GM04503 (cell line): ENCODE measurements around the gene THOP1.

Experiments used
- DNase-seq: peaks from one replicate; pipeline ENCODE4 v3.0.0-alpha.2; 2012; ENCODE audit warnings: low read depth

The THOP1 gene

GRCh38 chr19:2785244-2785997 lies at the start of gene THOP1:
THOP1 (plus strand) TSS chr19:2785503; CDS start chr19:2785663, 160 bp downstream.
- peak; percentile 89 for DNase-seq

- no peak for DNase-seq
These were observed 48.6 kb upstream of the THOP1 start for GRCh38 chr19:2736550-2737190.

- DNase-seq = peak; percentile 84
These were observed 45.5 kb upstream of the THOP1 start, which contains the start of gene SLC39A3 for GRCh38 chr19:2739602-2740313. SLC39A3 (minus strand) TSS chr19:2740017; CDS start chr19:2737257, 2,760 bp downstream.

GRCh38 chr19:2740314-2740656 lies 45.0 kb upstream of the THOP1 start:
- DNase-seq = no peak

- no peak for DNase-seq
These were observed 42.2 kb upstream of the THOP1 start for GRCh38 chr19:2743099-2743498.

- no peak for DNase-seq
These were observed 41.2 kb upstream of the THOP1 start for GRCh38 chr19:2744113-2744512.

GRCh38 chr19:2747349-2747748 lies 38.0 kb upstream of the THOP1 start:
- no peak for DNase-seq

GRCh38 chr19:2750808-2751437 lies 34.4 kb upstream of the THOP1 start:
- DNase-seq = no peak

- no peak for DNase-seq
These were observed 33.9 kb upstream of the THOP1 start for GRCh38 chr19:2751438-2751830.

- no peak for DNase-seq
These were observed 30.4 kb upstream of the THOP1 start for GRCh38 chr19:2754659-2755447.

- no peak for DNase-seq
These were observed 29.9 kb upstream of the THOP1 start for GRCh38 chr19:2755448-2755705.

- DNase-seq = no peak
These were observed 29.5 kb upstream of the THOP1 start for GRCh38 chr19:2755811-2756210.

- DNase-seq = no peak
These were observed 28.8 kb upstream of the THOP1 start for GRCh38 chr19:2756477-2756876.

- DNase-seq = no peak
These were observed 28.1 kb upstream of the THOP1 start for GRCh38 chr19:2756921-2757881.

GRCh38 chr19:2758601-2759313 lies 26.5 kb upstream of the THOP1 start:
- no peak for DNase-seq

GRCh38 chr19:2759362-2759761 lies 25.9 kb upstream of the THOP1 start:
- no peak for DNase-seq

- no peak for DNase-seq
These were observed 25.3 kb upstream of the THOP1 start for GRCh38 chr19:2759965-2760364.

- no peak for DNase-seq
These were observed 24.0 kb upstream of the THOP1 start for GRCh38 chr19:2761309-2761677.

GRCh38 chr19:2761876-2762782 lies 23.2 kb upstream of the THOP1 start:
- no peak for DNase-seq
